ENCODE results near the gene UNCX. TPM values are rescaled to one million over a fixed set of nuclear protein-coding genes. Genes with fewer than 3 reads are reported as not detected.
A peak's percentile ranks its signal among the peaks of the same experiment; 100 is the strongest.
"Not testable (repeated sequence)": the region's sequence is repeated elsewhere in the genome, so short reads cannot be mapped to it uniquely, and the experiment has no call there.

The UNCX gene
- total and polyA plus RNA-seq, 4 donors = not detected

DNA sequence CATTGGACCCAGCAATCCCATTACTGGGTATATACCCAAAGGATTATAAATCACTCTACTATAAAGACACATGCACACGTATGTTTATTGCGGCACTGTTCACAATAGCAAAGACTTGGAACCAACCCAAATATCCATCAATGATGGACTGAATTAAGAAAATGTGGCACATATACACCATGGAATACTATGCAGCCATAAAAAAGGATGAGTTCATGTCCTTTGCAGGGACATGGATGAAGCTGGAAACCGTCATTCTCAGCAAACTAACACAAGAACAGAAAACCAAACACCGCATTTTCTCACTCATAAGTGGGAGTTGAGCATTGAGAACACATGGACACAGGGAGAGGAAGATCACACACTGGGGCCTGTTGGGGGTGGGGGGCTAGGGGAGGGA, 47.2 kb downstream of the UNCX start:
- H3K4me1 ChIP-seq (ENCODE audit: control insufficient read depth in 1 of 2, insufficient read depth in 2 of 2, low read length in 2 of 2); H3K4me3 ChIP-seq (ENCODE audit: low read length in 2 of 2); H3K9me3 ChIP-seq (ENCODE audit: control insufficient read depth, low read length); H3K36me3 ChIP-seq (ENCODE audit: control insufficient read depth in 1 of 2, insufficient read depth in 2 of 2, low read length in 1 of 2); H3K27ac ChIP-seq (ENCODE audit: low read depth in 1 of 2, low read length in 2 of 2); intact Hi-C loops (cut with DNase I); H3K27me3 ChIP-seq (ENCODE audit: control insufficient read depth in 1 of 2, insufficient read depth in 2 of 2, low read length in 1 of 2); ATAC-seq (ENCODE audit: low FRiP score); DNase-seq: not testable (repeated sequence)
- 55 to 67% methylated on average over 3 to 4 of the region's 4 CpGs for WGBS, 2 donors

DNA sequence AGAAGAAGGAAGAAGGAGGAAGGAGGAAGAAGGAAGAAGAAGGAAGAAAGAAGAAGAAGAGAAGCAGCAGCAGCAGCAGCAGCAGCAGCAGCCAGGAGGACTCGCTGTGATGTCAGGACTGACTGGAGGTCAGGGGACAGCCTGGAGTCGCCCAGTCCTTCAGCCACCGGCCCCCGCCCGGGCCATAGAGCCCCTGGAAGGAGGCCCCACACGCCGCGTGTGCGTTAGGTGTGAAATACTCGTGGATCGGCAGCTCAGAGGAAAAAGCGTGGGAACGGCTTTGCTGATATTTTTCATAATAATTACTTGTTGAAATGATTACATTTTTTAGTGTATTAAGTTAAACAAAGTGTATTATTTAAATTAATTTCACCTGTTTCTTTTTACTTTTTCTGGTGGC, 48.4 kb downstream of the UNCX start:
- H3K4me1 ChIP-seq (ENCODE audit: control insufficient read depth in 1 of 2, insufficient read depth in 2 of 2, low read length in 2 of 2) = no peaks in the 10 kb centered on the region
- H3K27ac ChIP-seq (ENCODE audit: low read depth in 1 of 2, low read length in 2 of 2) = no peak overlapping the region
- no peaks in the 10 kb centered on the region for H3K36me3 ChIP-seq (ENCODE audit: control insufficient read depth in 1 of 2, insufficient read depth in 2 of 2, low read length in 1 of 2)
- H3K9me3 ChIP-seq (ENCODE audit: control insufficient read depth, low read length) = peaks cover 2% of the 10 kb centered on the region
- intact Hi-C loops (cut with DNase I) = no loop called here
- H3K4me3 ChIP-seq (ENCODE audit: low read length in 2 of 2) = no peak overlapping the region
- peak; percentile 16 to 33 for DNase-seq
- H3K27me3 ChIP-seq (ENCODE audit: control insufficient read depth in 1 of 2, insufficient read depth in 2 of 2, low read length in 1 of 2) = no peaks in the 10 kb centered on the region
- no peak for ATAC-seq (ENCODE audit: low FRiP score)
- WGBS, 2 donors = 46 to 57% methylated on average over 13 of the region's 13 CpGs

- no peaks in the 10 kb centered on the region for H3K27me3 ChIP-seq (ENCODE audit: control insufficient read depth in 1 of 2, insufficient read depth in 2 of 2, low read length in 1 of 2)
- H3K9me3 ChIP-seq (ENCODE audit: control insufficient read depth, low read length) = no peaks in the 10 kb centered on the region
- DNase-seq (peak in 1 of 2 donors; percentile 12), ATAC-seq (ENCODE audit: low FRiP score) (no peak)
- 84 to 91% methylated on average over 5 of the region's 5 CpGs for WGBS, 2 donors
- H3K4me3 ChIP-seq (ENCODE audit: low read length in 2 of 2) = no peak overlapping the region
- no peaks in the 10 kb centered on the region for H3K4me1 ChIP-seq (ENCODE audit: control insufficient read depth in 1 of 2, insufficient read depth in 2 of 2, low read length in 2 of 2)
- H3K36me3 ChIP-seq (ENCODE audit: control insufficient read depth in 1 of 2, insufficient read depth in 2 of 2, low read length in 1 of 2) = no peaks in the 10 kb centered on the region
- intact Hi-C loops (cut with DNase I) = no loop called here
- no peak overlapping the region for H3K27ac ChIP-seq (ENCODE audit: low read depth in 1 of 2, low read length in 2 of 2)
These were observed 50.0 kb downstream of the UNCX start for GRCh38 chr7:1282679-1283078.

DNA sequence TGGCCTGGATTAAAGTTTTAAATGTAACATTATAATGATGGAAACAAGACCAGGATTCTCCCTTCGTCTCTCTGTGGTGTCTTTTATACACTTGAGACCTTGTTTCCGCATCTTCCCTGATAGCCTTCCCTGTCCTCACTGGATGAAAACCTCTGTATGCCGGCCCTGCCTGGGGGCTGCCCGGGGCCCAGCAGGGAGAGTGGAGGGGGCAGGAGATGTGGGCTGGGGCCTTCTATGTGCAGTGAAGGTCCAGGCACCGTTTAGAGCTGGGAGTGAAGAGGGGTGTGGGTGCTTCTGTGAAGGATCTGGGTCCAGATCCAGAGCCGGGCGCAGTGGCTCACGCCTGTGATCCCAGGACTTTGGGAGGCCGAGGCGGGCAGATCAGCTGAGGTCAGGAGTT, 50.7 kb downstream of the UNCX start:
- Histone ChIP-seq H3K4me1 (ENCODE audit: control insufficient read depth in 1 of 2, insufficient read depth in 2 of 2, low read length in 2 of 2) (no peaks in the 10 kb centered on the region), H3K4me3 (ENCODE audit: low read length in 2 of 2) (no peak overlapping the region), H3K27me3 (ENCODE audit: control insufficient read depth in 1 of 2, insufficient read depth in 2 of 2, low read length in 1 of 2) (no peaks in the 10 kb centered on the region), H3K27ac (ENCODE audit: low read depth in 1 of 2, low read length in 2 of 2) (no peak overlapping the region), H3K9me3 (ENCODE audit: control insufficient read depth, low read length) (no peaks in the 10 kb centered on the region), H3K36me3 (ENCODE audit: control insufficient read depth in 1 of 2, insufficient read depth in 2 of 2, low read length in 1 of 2) (no peaks in the 10 kb centered on the region)
- WGBS, 2 donors = 63 to 76% methylated on average over 5 to 10 of the region's 10 CpGs
- DNase-seq (peak in 1 of 2 donors; percentile 43), ATAC-seq (ENCODE audit: low FRiP score) (no peak)
- intact Hi-C loops (cut with DNase I) = no loop called here

- Histone ChIP-seq H3K4me3 (ENCODE audit: low read length in 2 of 2) (no peak overlapping the region), H3K36me3 (ENCODE audit: control insufficient read depth in 1 of 2, insufficient read depth in 2 of 2, low read length in 1 of 2) (no peaks in the 10 kb centered on the region), H3K27ac (ENCODE audit: low read depth in 1 of 2, low read length in 2 of 2) (no peak overlapping the region), H3K9me3 (ENCODE audit: control insufficient read depth, low read length) (no peaks in the 10 kb centered on the region), H3K4me1 (ENCODE audit: control insufficient read depth in 1 of 2, insufficient read depth in 2 of 2, low read length in 2 of 2) (no peaks in the 10 kb centered on the region), H3K27me3 (ENCODE audit: control insufficient read depth in 1 of 2, insufficient read depth in 2 of 2, low read length in 1 of 2) (no peaks in the 10 kb centered on the region)
- WGBS, 2 donors = 76 to 83% methylated on average over 18 to 19 of the region's 19 CpGs
- intact Hi-C loops (cut with DNase I) = no loop called here
- DNase-seq = peak; percentile 45 to 65
- peak; percentile 53 for ATAC-seq (ENCODE audit: low FRiP score)
These were observed 51.5 kb downstream of the UNCX start for GRCh38 chr7:1283941-1284742.

- Histone ChIP-seq H3K27me3 (ENCODE audit: control insufficient read depth in 1 of 2, insufficient read depth in 2 of 2, low read length in 1 of 2) (no peaks in the 10 kb centered on the region), H3K9me3 (ENCODE audit: control insufficient read depth, low read length) (no peaks in the 10 kb centered on the region), H3K27ac (ENCODE audit: low read depth in 1 of 2, low read length in 2 of 2) (no peak overlapping the region), H3K4me1 (ENCODE audit: control insufficient read depth in 1 of 2, insufficient read depth in 2 of 2, low read length in 2 of 2) (no peaks in the 10 kb centered on the region), H3K4me3 (ENCODE audit: low read length in 2 of 2) (no peak overlapping the region), H3K36me3 (ENCODE audit: control insufficient read depth in 1 of 2, insufficient read depth in 2 of 2, low read length in 1 of 2) (no peaks in the 10 kb centered on the region)
- ATAC-seq (ENCODE audit: low FRiP score) = peak; percentile 49
- peak; percentile 32 to 59 for DNase-seq
- WGBS, 2 donors = 77 to 79% methylated on average over 20 of the region's 20 CpGs
- intact Hi-C loops (cut with DNase I) = no loop called here
These were observed 52.2 kb downstream of the UNCX start for GRCh38 chr7:1284743-1285458.

DNA sequence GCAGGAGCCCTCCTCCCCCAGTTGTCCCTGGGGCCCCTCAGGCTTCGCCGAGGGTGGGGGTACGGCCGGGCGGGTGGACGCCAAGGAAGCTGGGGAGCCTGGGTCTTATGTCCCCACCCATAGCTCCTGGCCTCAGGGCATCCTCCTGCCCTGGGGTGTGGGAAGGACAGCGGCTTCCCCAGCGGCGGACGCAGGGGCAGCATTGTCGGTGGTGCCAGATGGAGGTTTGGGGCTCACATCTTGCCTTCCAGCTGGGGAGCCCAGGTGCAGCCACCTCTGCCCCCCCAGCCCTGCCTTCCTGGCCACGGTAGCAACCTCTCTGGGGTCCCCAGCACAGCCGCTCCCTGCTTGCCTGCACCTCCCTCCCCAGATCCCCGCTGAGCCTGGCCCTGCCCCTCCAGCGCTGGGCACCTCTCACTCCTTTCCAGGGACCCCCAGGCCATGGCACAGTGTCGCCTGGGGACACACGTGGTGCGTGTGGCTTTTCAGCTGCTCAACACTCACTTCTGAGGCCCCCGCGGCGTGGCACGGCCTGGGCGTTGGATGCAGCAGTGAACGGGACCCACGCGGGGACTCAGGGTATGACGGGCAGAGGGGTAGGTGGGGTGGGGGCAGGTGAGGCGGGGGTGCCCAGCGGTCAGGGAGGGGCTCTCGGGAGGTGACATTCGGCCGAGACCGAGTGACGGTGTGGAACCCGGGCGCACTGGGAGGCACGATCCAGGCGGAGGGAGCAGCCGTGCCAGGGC, 53.1 kb downstream of the UNCX start:
- Histone ChIP-seq H3K27ac (ENCODE audit: low read depth in 1 of 2, low read length in 2 of 2) (no peak overlapping the region), H3K9me3 (ENCODE audit: control insufficient read depth, low read length) (no peaks in the 10 kb centered on the region), H3K36me3 (ENCODE audit: control insufficient read depth in 1 of 2, insufficient read depth in 2 of 2, low read length in 1 of 2) (no peaks in the 10 kb centered on the region), H3K4me1 (ENCODE audit: control insufficient read depth in 1 of 2, insufficient read depth in 2 of 2, low read length in 2 of 2) (no peaks in the 10 kb centered on the region), H3K27me3 (ENCODE audit: control insufficient read depth in 1 of 2, insufficient read depth in 2 of 2, low read length in 1 of 2) (no peaks in the 10 kb centered on the region), H3K4me3 (ENCODE audit: low read length in 2 of 2) (no peak overlapping the region)
- WGBS, 2 donors = 85 to 88% methylated on average over 39 of the region's 39 CpGs
- intact Hi-C loops (cut with DNase I) = no loop called here
- DNase-seq (peak; percentile 28 to 76), ATAC-seq (ENCODE audit: low FRiP score) (no peak)

Measured in aorta (tissue), 5 donors.